Lower lobe of right lung (tissue), 1 donor: ENCODE results near the gene DCP1A. TPM values are rescaled to one million over a fixed set of nuclear protein-coding genes. Genes with fewer than 3 reads are reported as not detected.

Experiments
- total RNA-seq: library from RNA; stranded (reverse); fragmentation: NEBNext Ultra II Directional; extraction: Animal tissue kit (Norgen Biotek cat#: 25700); gene quantifications from one replicate; pipeline ENCODE4 v1.2.1, GENCODE V29; 2021
- donor health status: DM: no; HTN: yes; CAD: no; lungs with severe emphysema.

The DCP1A gene
- total RNA-seq, 1 donor from 2014 or later, result 25.1 TPM

Other genes with a start within 250 kb of the DCP1A start
- gene RFT1, start 217.1 kb downstream of the DCP1A start, total RNA-seq, result 18.3 TPM
- gene PRKCD, start 186.3 kb downstream of the DCP1A start, total RNA-seq, result 103 TPM
- gene TKT, start 91.5 kb downstream of the DCP1A start, total RNA-seq, result 437 TPM
- gene CACNA1D, start 147.1 kb upstream of the DCP1A start, total RNA-seq, result 33.6 TPM